K562 (cell line): ENCODE results near the gene CD22. TPM values are rescaled to one million over a fixed set of nuclear protein-coding genes. Genes with fewer than 3 reads are reported as not detected.

Experiments
- ATAC-seq: fragments of 200-7000 bp; cut with Tn5 transposase; 3 replicates; pipeline ENCODE4 v1.9.1; 2020; ENCODE audit warnings: moderate library complexity
- BruUV-seq: library from RNA; stranded (reverse); fragments of 400-500 nt; replicated peaks from 2 replicates; lab custom pipeline; 2021; lab: Mats Ljungman, UMichigan
- CTCF ChIA-PET: fragments of 300-600 bp; formaldehyde crosslinking; extraction: SDS; loops from one replicate; lab custom pipeline; 2021; ENCODE audit warnings: low intra/inter-chr PET ratio; lab: Yijun Ruan, JAX
- POLR2A ChIA-PET: fragments of 300-600, 350-650 bp; sonication (Branson Sonifier 250); formaldehyde crosslinking; extraction: SDS; loops from one replicate; lab custom pipeline; 2021; ENCODE audit warnings: antibody characterized with exemption, inconsistent platforms; lab: Yijun Ruan, JAX
- DNase-seq, 4 experiments: peaks; one replicate each; pipeline versions ENCODE4 v3.0.0 to v3.0.0-alpha.2; 2011 to 2018; ENCODE audit warnings: low spot score in 3 of 4, mixed read lengths in 3 of 4; ENCODE audit errors: extremely low read depth in 1 of 4
- FAIRE-seq: peaks from 2 replicates; lab custom pipeline; 2011; peaks lifted over from hg19 to GRCh38; lab: Jason Lieb, UNC
- H2AFZ ChIP-seq: 2 replicates; pipeline ENCODE4 v1.6.0; 2011; ENCODE audit warnings: low read depth, low read length, control low read depth, inconsistent platforms
- H3K27ac ChIP-seq: fragments of 200-600 bp; 3 replicates; pipeline ENCODE4 v1.8.0; 2011; ENCODE audit warnings: low read depth, mild to moderate bottlenecking, control low read depth, inconsistent platforms, low read length, moderate library complexity, mixed read lengths; ENCODE audit errors: extremely low read depth
- H3K27me3 ChIP-seq, 2 experiments: fragments of 300-600 bp in 1 of 2; 2 replicates in 1 of 2; 3 replicates in 1 of 2; pipeline versions ENCODE4 v1.6.0 to v1.8.0; 2011; ENCODE audit warnings: inconsistent platforms in 2 of 2, low read length in 2 of 2, mild to moderate bottlenecking in 1 of 2, mixed read lengths in 1 of 2, moderate library complexity in 1 of 2; ENCODE audit not compliant: control insufficient read depth in 2 of 2, insufficient read depth in 2 of 2
- H3K36me3 ChIP-seq: fragments of 300-600 bp; 3 replicates; pipeline ENCODE4 v1.8.0; 2011; ENCODE audit warnings: mild to moderate bottlenecking, low read length, inconsistent platforms; ENCODE audit not compliant: control insufficient read depth, insufficient read depth
- H3K4me1 ChIP-seq, 2 experiments: fragments of 200-600 bp in 1 of 2; replicated peaks in 1 of 2; 2 replicates in 1 of 2; 3 replicates in 1 of 2; pipeline versions ENCODE4 v1.5.1 to v1.8.0; 2011; ENCODE audit warnings: inconsistent platforms in 2 of 2, low read length in 2 of 2, mild to moderate bottlenecking in 1 of 2, mixed read lengths in 1 of 2, moderate library complexity in 1 of 2; ENCODE audit not compliant: control insufficient read depth in 2 of 2, insufficient read depth in 2 of 2
- H3K4me2 ChIP-seq: 2 replicates; pipeline ENCODE4 v1.6.1; 2011; ENCODE audit warnings: low read length, control low read depth, inconsistent platforms, mixed read lengths; ENCODE audit not compliant: insufficient read depth
- H3K4me3 ChIP-seq: fragments of 200-600 bp; sonication (generic), shearing (Covaris generic); 2 replicates; pipeline ENCODE4 v1.5.1; 2016; ENCODE audit warnings: control low read depth, inconsistent platforms
- H3K79me2 ChIP-seq: fragments of 200-600 bp; 3 replicates; pipeline ENCODE4 v1.8.0; 2011; ENCODE audit warnings: low read length, inconsistent platforms; ENCODE audit not compliant: control insufficient read depth, insufficient read depth
- H3K9ac ChIP-seq, 2 experiments: 2 replicates each; pipeline versions ENCODE4 v1.6.0 to v1.6.1; 2011; ENCODE audit warnings: low read depth in 2 of 2, low read length in 2 of 2, control low read depth in 1 of 2, inconsistent platforms in 1 of 2, mild to moderate bottlenecking in 1 of 2, mixed read lengths in 1 of 2; ENCODE audit not compliant: insufficient read depth in 1 of 2
- H3K9me1 ChIP-seq: one replicate; pipeline ENCODE4 v1.6.0; 2011; ENCODE audit warnings: inconsistent platforms, mild to moderate bottlenecking, low read length, moderate library complexity; ENCODE audit not compliant: control insufficient read depth, insufficient read depth
- H3K9me3 ChIP-seq: replicated peaks from 2 replicates; pipeline ENCODE4 v1.5.1; 2011; ENCODE audit warnings: low read depth, low read length, inconsistent platforms; ENCODE audit not compliant: control insufficient read depth, insufficient read depth
- H4K20me1 ChIP-seq: replicated peaks from 2 replicates; pipeline ENCODE4 v1.6.1; 2011; ENCODE audit warnings: low read length, inconsistent platforms, mixed read lengths; ENCODE audit not compliant: control insufficient read depth, insufficient read depth
- NKRF ChIP-seq: fragments of 450-650 bp; IDR thresholded peaks from 2 replicates; pipeline ENCODE4 v1.6.1; 2016; ENCODE audit warnings: borderline replicate concordance
- SAFB2 ChIP-seq: fragments of 200-400 bp; formaldehyde crosslinking; IDR thresholded peaks from 2 replicates; pipeline ENCODE4 v1.6.1; 2018; ENCODE audit warnings: borderline replicate concordance, low read length, low read depth, moderate library complexity; ENCODE audit not compliant: severe bottlenecking
- SMC3 ChIP-seq: conservative IDR thresholded peaks from 2 replicates; pipeline ENCODE4 v1.6.1; 2011; ENCODE audit warnings: low read depth, low read length, improper control_type of control experiment; ENCODE audit not compliant: insufficient read depth
- TSC22D4 ChIP-seq: fragments of 450-650 bp; IDR thresholded peaks from 2 replicates; pipeline ENCODE4 v1.6.1; 2016; ENCODE audit warnings: missing genetic modification characterization, missing biosample characterization, control low read depth
- ZNF175 ChIP-seq: fragments of 200-800 bp; sonication (Bioruptor generic); IDR thresholded peaks from 2 replicates; pipeline ENCODE4 v1.6.1; 2016; ENCODE audit warnings: low read depth, mild to moderate bottlenecking, missing genetic modification characterization, missing compliant biosample characterization
- ZZZ3 ChIP-seq: fragments of 450-650 bp; IDR thresholded peaks from 2 replicates; pipeline ENCODE4 v1.6.1; 2016; ENCODE audit warnings: antibody characterized with exemption, mild to moderate bottlenecking, moderate library complexity
- WGBS: fragments of 100-300 bp; shearing (Covaris generic); methylation state at CpG from one replicate; pipeline ENCODE4 v1.1.6; 2016; ENCODE audit warnings: low coverage, mixed read lengths; ENCODE audit not compliant: insufficient coverage; ENCODE audit errors: missing lambda C conversion rate; 5-methylcytosine and 5-hydroxymethylcytosine counted together
- in situ Hi-C: fragments of 300-500 bp; cut with MboI; formaldehyde crosslinking; loops from 4 replicates; pipeline ENCODE4 v1.15.0; 2018; ENCODE audit warnings: inconsistent platforms, mixed read lengths
- intact Hi-C: fragments of 100-400 bp; cut with micrococcal nuclease; formaldehyde crosslinking; loops from 2 replicates; pipeline ENCODE4 v1.14.2; 2022
- polyA plus RNA-seq, 8 experiments: library from polyadenylated mRNA; depleted of rRNA in 4 of 8; stranded (reverse) in 5 of 8; unstranded in 3 of 8; fragments of >200 nt; fragmentation: Nextera tagmentation in 2 of 8; fragmentation: Illumina TruSeq in 1 of 8; extraction: Ambion mirVana in 2 of 8; extraction: Trizol in 1 of 8; gene quantifications; 2 replicates each; pipeline versions ENCODE4 v1.2.1 to v1.2.3, GENCODE V29; 2011 to 2014; ENCODE audit warnings: inconsistent platforms in 1 of 8, missing spikeins in 1 of 8
- total RNA-seq, 7 experiments: library from RNA; depleted of rRNA in 6 of 7; stranded (reverse); fragments of >200 nt in 6 of 7; fragmentation: Illumina TruSeq in 2 of 7; extraction: Trizol in 2 of 7; gene quantifications; 2 replicates each; pipeline versions ENCODE4 v1.2.1 to v1.2.3, GENCODE V29; 2011 to 2021; ENCODE audit warnings: low replicate concordance in 1 of 7

The CD22 gene
- total and polyA plus RNA-seq, 9 of the 15 experiments (the other 6 are each of a cell fraction or from before 2014, with no cell fraction given), result 0.29 to 5.0 (median 3.5) TPM

GRCh38 chr19:35340431-35340830 lies 11.4 kb downstream of the CD22 start:
- no peak for DNase-seq
- Histone ChIP-seq H3K9ac (no peak overlapping the region), H3K9me3 (no peaks in the 10 kb centered on the region), H3K27ac (no peak overlapping the region), H3K36me3 (no peaks in the 10 kb centered on the region), H2AFZ (no peak overlapping the region), H3K9me1 (no peaks in the 10 kb centered on the region), H3K4me3 (no peak overlapping the region), H3K4me2 (no peak overlapping the region), H3K27me3 (no peaks in the 10 kb centered on the region), H3K79me2 (no peaks in the 10 kb centered on the region), H3K4me1 (peaks cover 0 to 20% of the 10 kb centered on the region in 2 experiments; a peak in 2 of 5 replicates), H4K20me1 (no peaks in the 10 kb centered on the region)
- POLR2A ChIA-PET, result interaction anchor here (0.6 kb wide), 1 partner anchor 555 kb away, joined by 3 read pairs; no protein-coding TSS in a partner anchor
- no peak for FAIRE-seq
- TF ChIP-seq ZNF175 (CRISPR knock-in tag) (no peak), NKRF (no peak), SAFB2 (no peak), ZZZ3 (no peak), TSC22D4 (tag) (no peak), SMC3 (no peak)
- CTCF ChIA-PET, result no interaction called here
- in situ Hi-C loops, result no loop called here
- ATAC-seq, result no peak
- intact Hi-C loops, result no loop called here
- WGBS, result 55% methylated on average over 11 of the region's 11 CpGs
- no TSS peak for BruUV-seq
